ENCODE results near the gene ANKRD12. TPM values are rescaled to one million over a fixed set of nuclear protein-coding genes. Genes with fewer than 3 reads are reported as not detected.

ANKRD12 gene
- polyA plus RNA-seq, 1 donor (not counting 4 experiments of a cell fraction or from before 2014, with no cell fraction given), result 8.0 TPM

GRCh38 chr18:9240270-9240669 lies 103.7 kb downstream of the ANKRD12 start:
- Histone ChIP-seq H3K4me2 (ENCODE audit: control insufficient read depth, extremely low read depth, insufficient read depth, low read depth, low read length) (no peak overlapping the region), H3K9me3 (ENCODE audit: control insufficient read depth, low read depth, low read length) (no peaks in the 10 kb centered on the region), H3K27ac (ENCODE audit: control insufficient read depth, insufficient read depth, low read length) (no peak overlapping the region), H3K9me1 (ENCODE audit: control insufficient read depth, extremely low read depth, insufficient read depth, low read length) (no peaks in the 10 kb centered on the region), H3K9ac (ENCODE audit: control insufficient read depth, extremely low read depth, insufficient read depth, low read length) (no peak overlapping the region), H3K4me3 (ENCODE audit: control insufficient read depth in 2 of 3, extremely low read depth in 1 of 3, insufficient read depth in 2 of 3, low read depth in 1 of 3, low read length in 3 of 3) (no peak overlapping the region), H3K4me1 (ENCODE audit: control insufficient read depth, extremely low read depth, insufficient read depth, low read length) (no peaks in the 10 kb centered on the region), H3K79me2 (ENCODE audit: control insufficient read depth, insufficient read depth, low read length) (no peaks in the 10 kb centered on the region), H4K20me1 (ENCODE audit: control insufficient read depth, extremely low read depth, insufficient read depth, low read length) (no peaks in the 10 kb centered on the region), H2AFZ (ENCODE audit: control insufficient read depth, low read length) (no peak overlapping the region), H3K36me3 (ENCODE audit: control insufficient read depth in 2 of 2, extremely low read depth in 1 of 2, insufficient read depth in 2 of 2, low read length in 2 of 2) (no peaks in the 10 kb centered on the region), H3K27me3 (ENCODE audit: control insufficient read depth, extremely low read depth, insufficient read depth, low read length) (no peaks in the 10 kb centered on the region)
- TF ChIP-seq EZH2 (IDR thresholded peaks at IDR 0.05; ENCODE audit: low read length) (no peak), CTCF (optimal IDR thresholded peaks at IDR 0.05 in 1 of 3, IDR thresholded peaks at IDR 0.05 in 1 of 3, conservative IDR thresholded peaks at IDR 0.05 in 1 of 3; ENCODE audit: extremely low read depth in 1 of 3, insufficient read depth in 2 of 3, low read length in 3 of 3) (no peak)
- FAIRE-seq (no peak), DNase-seq (ENCODE audit: low read depth, low spot score) (no peak)
- dilution Hi-C loops (cut with MboI; ENCODE audit: extremely low pct_ligation_motif_present, low sequenced_read_pairs), result no loop called here

GRCh38 chr18:9243029-9243428 lies 106.4 kb downstream of the ANKRD12 start:
- H3K4me1 ChIP-seq (ENCODE audit: control insufficient read depth, extremely low read depth, insufficient read depth, low read length), result no peaks in the 10 kb centered on the region
- H4K20me1 ChIP-seq (ENCODE audit: control insufficient read depth, extremely low read depth, insufficient read depth, low read length), result no peaks in the 10 kb centered on the region
- no peaks in the 10 kb centered on the region for H3K79me2 ChIP-seq (ENCODE audit: control insufficient read depth, insufficient read depth, low read length)
- no peaks in the 10 kb centered on the region for H3K9me1 ChIP-seq (ENCODE audit: control insufficient read depth, extremely low read depth, insufficient read depth, low read length)
- H3K4me3 ChIP-seq (ENCODE audit: control insufficient read depth in 2 of 3, extremely low read depth in 1 of 3, insufficient read depth in 2 of 3, low read depth in 1 of 3, low read length in 3 of 3), result no peak overlapping the region
- DNase-seq (ENCODE audit: low read depth, low spot score) (no peak), FAIRE-seq (no peak)
- no peak overlapping the region for H3K9ac ChIP-seq (ENCODE audit: control insufficient read depth, extremely low read depth, insufficient read depth, low read length)
- no peak overlapping the region for H2AFZ ChIP-seq (ENCODE audit: control insufficient read depth, low read length)
- H3K27ac ChIP-seq (ENCODE audit: control insufficient read depth, insufficient read depth, low read length), result no peak overlapping the region
- H3K9me3 ChIP-seq (ENCODE audit: control insufficient read depth, low read depth, low read length), result no peaks in the 10 kb centered on the region
- dilution Hi-C loops (cut with MboI; ENCODE audit: extremely low pct_ligation_motif_present, low sequenced_read_pairs), result no loop called here
- no peak overlapping the region for H3K4me2 ChIP-seq (ENCODE audit: control insufficient read depth, extremely low read depth, insufficient read depth, low read depth, low read length)
- no peak for TF ChIP-seq EZH2 (IDR thresholded peaks at IDR 0.05; ENCODE audit: low read length)
- TF ChIP-seq CTCF (optimal IDR thresholded peaks at IDR 0.05 in 1 of 3, IDR thresholded peaks at IDR 0.05 in 1 of 3, conservative IDR thresholded peaks at IDR 0.05 in 1 of 3; ENCODE audit: extremely low read depth in 1 of 3, insufficient read depth in 2 of 3, low read length in 3 of 3), result no peak
- no peaks in the 10 kb centered on the region for H3K36me3 ChIP-seq (ENCODE audit: control insufficient read depth in 2 of 2, extremely low read depth in 1 of 2, insufficient read depth in 2 of 2, low read length in 2 of 2)
- H3K27me3 ChIP-seq (ENCODE audit: control insufficient read depth, extremely low read depth, insufficient read depth, low read length), result no peaks in the 10 kb centered on the region
